ENCODE measurements around the gene HSP90AB1. TPM values are rescaled to one million over a fixed set of nuclear protein-coding genes. Genes with fewer than 3 reads are reported as not detected.

The HSP90AB1 gene
- total RNA-seq, 1 experiment from 2014 or later, result 1,986 TPM

DNA sequence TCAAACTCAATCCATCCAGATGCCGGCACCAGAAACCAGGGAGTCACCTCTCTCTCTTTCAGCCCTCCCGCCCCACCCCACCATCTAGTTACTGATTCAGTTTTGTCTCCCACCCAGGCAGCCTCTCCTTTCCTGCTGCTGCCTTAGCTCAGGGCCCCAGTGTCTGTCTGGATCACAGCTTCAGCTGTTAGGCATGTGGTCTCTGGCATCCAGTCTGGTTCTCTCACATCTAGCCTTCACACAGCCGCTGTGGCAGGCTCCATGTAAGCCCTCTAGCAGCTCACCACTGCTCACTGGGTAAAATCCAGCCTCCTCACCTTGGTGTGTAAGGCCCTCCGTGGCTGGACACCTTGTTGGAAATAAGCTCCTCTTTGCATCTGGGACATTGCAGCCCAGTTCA, 44.9 kb downstream of the HSP90AB1 start:
- Histone ChIP-seq H4K5ac (ENCODE audit: insufficient read length, low read depth, low read length) (no peak overlapping the region), H3T11ph (ENCODE audit: low read length) (no peak overlapping the region), H4K91ac (ENCODE audit: insufficient read length, low read depth, low read length) (no peak overlapping the region), H3K27me3 (ENCODE audit: insufficient read depth, low read length) (peaks cover 2% of the 10 kb centered on the region; the same call in 1 of the 2 replicates), H3K9me3 (ENCODE audit: control insufficient read depth, low read depth, low read length) (no peaks in the 10 kb centered on the region), H3K9ac (ENCODE audit: extremely low read depth, insufficient read length, low read length) (no peak overlapping the region), H3K79me2 (ENCODE audit: insufficient read depth, low read length) (no peaks in the 10 kb centered on the region), H3K27ac (ENCODE audit: insufficient read length, low read depth, low read length) (no peak overlapping the region), H4K8ac (replicated peaks; ENCODE audit: insufficient read length, low read depth, low read length) (no peak overlapping the region), H3K18ac (ENCODE audit: insufficient read length, low read depth, low read length) (no peak overlapping the region), H3K23ac (ENCODE audit: insufficient read length, low read depth, low read length) (no peak overlapping the region), H2AFZ (ENCODE audit: low read length) (no peak overlapping the region), H2AK5ac (ENCODE audit: insufficient read length, low read length) (no peak overlapping the region), H3K4me1 (ENCODE audit: insufficient read depth, low read length) (no peaks in the 10 kb centered on the region), H3K79me1 (ENCODE audit: insufficient read depth, low read depth, low read length, poor library complexity, severe bottlenecking) (no peaks in the 10 kb centered on the region), H2BK15ac (ENCODE audit: low read depth, low read length) (no peak overlapping the region), H3K56ac (ENCODE audit: insufficient read length, low read depth, low read length) (no peak overlapping the region), H4K20me1 (ENCODE audit: control insufficient read depth, insufficient read depth, insufficient read length) (no peaks in the 10 kb centered on the region), H2BK12ac (ENCODE audit: insufficient read length, low read depth, low read length) (no peak overlapping the region), H2BK20ac (ENCODE audit: low read depth, low read length, poor library complexity, severe bottlenecking) (no peak overlapping the region), H3K23me2 (ENCODE audit: insufficient read length, low read depth, low read length, poor library complexity, severe bottlenecking) (peaks cover under 1% of the 10 kb centered on the region), H3K4ac (ENCODE audit: low read depth, low read length) (no peak overlapping the region), H2BK120ac (ENCODE audit: low read depth, low read length, poor library complexity, severe bottlenecking) (no peak overlapping the region), H3K4me2 (ENCODE audit: insufficient read depth, insufficient read length, low read length) (no peak overlapping the region), H2BK5ac (ENCODE audit: insufficient read length, low read length) (no peak overlapping the region), H3K14ac (ENCODE audit: insufficient read depth, low read length) (no peak overlapping the region)
- WGBS (ENCODE audit: extremely low coverage, insufficient read length, low lambda C conversion rate), result no CpG with 5 or more reads among the region's 4 CpGs
- no peak for DNase-seq
- no peak overlapping the region for H3K27ac Mint-ChIP-seq
- H3K9me3 Mint-ChIP-seq, result no peaks in the 10 kb centered on the region
- no peaks in the 10 kb centered on the region for H3K36me3 Mint-ChIP-seq (ENCODE audit: insufficient read depth in 1 of 3, low read depth in 3 of 3)
- H3K4me3 Mint-ChIP-seq, result no peak overlapping the region
- TF ChIP-seq, protein P1, sequence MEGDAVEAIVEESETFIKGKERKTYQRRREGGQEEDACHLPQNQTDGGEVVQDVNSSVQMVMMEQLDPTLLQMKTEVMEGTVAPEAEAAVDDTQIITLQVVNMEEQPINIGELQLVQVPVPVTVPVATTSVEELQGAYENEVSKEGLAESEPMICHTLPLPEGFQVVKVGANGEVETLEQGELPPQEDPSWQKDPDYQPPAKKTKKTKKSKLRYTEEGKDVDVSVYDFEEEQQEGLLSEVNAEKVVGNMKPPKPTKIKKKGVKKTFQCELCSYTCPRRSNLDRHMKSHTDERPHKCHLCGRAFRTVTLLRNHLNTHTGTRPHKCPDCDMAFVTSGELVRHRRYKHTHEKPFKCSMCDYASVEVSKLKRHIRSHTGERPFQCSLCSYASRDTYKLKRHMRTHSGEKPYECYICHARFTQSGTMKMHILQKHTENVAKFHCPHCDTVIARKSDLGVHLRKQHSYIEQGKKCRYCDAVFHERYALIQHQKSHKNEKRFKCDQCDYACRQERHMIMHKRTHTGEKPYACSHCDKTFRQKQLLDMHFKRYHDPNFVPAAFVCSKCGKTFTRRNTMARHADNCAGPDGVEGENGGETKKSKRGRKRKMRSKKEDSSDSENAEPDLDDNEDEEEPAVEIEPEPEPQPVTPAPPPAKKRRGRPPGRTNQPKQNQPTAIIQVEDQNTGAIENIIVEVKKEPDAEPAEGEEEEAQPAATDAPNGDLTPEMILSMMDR (conservative IDR thresholded peaks at IDR 0.05), result no peak
- peaks cover 80% of the 10 kb centered on the region for H3K27me3 Mint-ChIP-seq (ENCODE audit: low read depth)
- peaks cover 6 to 7% of the 10 kb centered on the region in 2 experiments for H3K4me1 Mint-ChIP-seq
